HepG2 (cell line): Measurements from ENCODE around the gene FOSL2. TPM values are rescaled to one million over a fixed set of nuclear protein-coding genes. Genes with fewer than 3 reads are reported as not detected.
A peak's percentile ranks its signal among the peaks of the same experiment; 100 is the strongest.

Experiments used
- ATF7-NPFF ChIP-seq: sonication (generic); formaldehyde crosslinking; IDR thresholded peaks from 2 replicates; pipeline ENCODE4 v1.8.1; 2023; ENCODE audit warnings: mild to moderate bottlenecking, low read depth, missing genetic modification reagents, moderate library complexity
- GABPB1 ChIP-seq: IDR thresholded peaks from 2 replicates; pipeline ENCODE4 v1.6.1; 2016; ENCODE audit warnings: mild to moderate bottlenecking, missing genetic modification reagents, moderate library complexity, missing compliant biosample characterization
- KDM1A ChIP-seq: IDR thresholded peaks from 2 replicates; pipeline ENCODE4 v1.6.1; 2016; ENCODE audit warnings: missing compliant biosample characterization
- KLF12 ChIP-seq: sonication (generic); formaldehyde crosslinking; IDR thresholded peaks from 2 replicates; pipeline ENCODE4 v1.4.0; 2020; ENCODE audit warnings: missing genetic modification reagents, borderline replicate concordance
- KLF6 ChIP-seq: IDR thresholded peaks from 2 replicates; pipeline ENCODE4 v1.8.0; 2016; ENCODE audit warnings: missing biosample characterization, missing genetic modification reagents
- KMT2A ChIP-seq: sonication (generic); formaldehyde crosslinking; IDR thresholded peaks from 2 replicates; pipeline ENCODE4 v1.4.0; 2020; ENCODE audit warnings: missing genetic modification reagents
- NAIF1 ChIP-seq: sonication (generic); formaldehyde crosslinking; IDR thresholded peaks from 2 replicates; pipeline ENCODE4 v1.5.0; 2020; ENCODE audit warnings: mild to moderate bottlenecking, missing genetic modification reagents, borderline replicate concordance
- NFKBIZ ChIP-seq: IDR thresholded peaks from 2 replicates; pipeline ENCODE4 v1.6.1; 2018; ENCODE audit warnings: missing genetic modification reagents, missing compliant biosample characterization
- REPIN1 ChIP-seq: sonication (generic); formaldehyde crosslinking; IDR thresholded peaks from 2 replicates; pipeline ENCODE4 v1.8.0; 2022; ENCODE audit warnings: missing genetic modification reagents, low read depth, mild to moderate bottlenecking, borderline replicate concordance
- SMC3 ChIP-seq: IDR thresholded peaks from 2 replicates; pipeline ENCODE4 v1.6.1; 2011; ENCODE audit warnings: low read length, improper control_type of control experiment
- XRCC5 ChIP-seq: fragments of 200-400 bp; formaldehyde crosslinking; optimal IDR thresholded peaks from 2 replicates; pipeline ENCODE3; 2017; ENCODE audit warnings: mild to moderate bottlenecking, low read length
- ZBTB42 ChIP-seq: sonication (generic); formaldehyde crosslinking; IDR thresholded peaks from 2 replicates; pipeline ENCODE4 v1.5.0; 2020; ENCODE audit warnings: mild to moderate bottlenecking, missing genetic modification reagents
- ZFP36 ChIP-seq: fragments of 150-350 bp; IDR thresholded peaks from 2 replicates; pipeline ENCODE4 v1.6.1; 2018; ENCODE audit warnings: borderline replicate concordance, low read length, low read depth; ENCODE audit not compliant: partially characterized antibody
- ZNF329 ChIP-seq: sonication (generic); formaldehyde crosslinking; IDR thresholded peaks from 2 replicates; pipeline ENCODE4 v1.9.0; 2021; ENCODE audit warnings: low read depth, mild to moderate bottlenecking, missing genetic modification reagents
- ZNF34 ChIP-seq: sonication (generic); formaldehyde crosslinking; IDR thresholded peaks from 2 replicates; pipeline ENCODE4 v1.4.0; 2020; ENCODE audit warnings: mild to moderate bottlenecking, missing genetic modification reagents, borderline replicate concordance
- ZNF441 ChIP-seq: sonication (generic); formaldehyde crosslinking; IDR thresholded peaks from 2 replicates; pipeline ENCODE4 v1.7.0; 2021; ENCODE audit warnings: missing genetic modification reagents, borderline replicate concordance
- ZNF564 ChIP-seq: sonication (generic); formaldehyde crosslinking; IDR thresholded peaks from 2 replicates; pipeline ENCODE4 v1.8.1; 2023; ENCODE audit warnings: mild to moderate bottlenecking, missing genetic modification reagents
- ZNF614 ChIP-seq: IDR thresholded peaks from 2 replicates; pipeline ENCODE4 v1.6.1; 2018; ENCODE audit warnings: missing biosample characterization, missing genetic modification reagents, inconsistent platforms, borderline replicate concordance
- ZNF670 ChIP-seq: sonication (generic); formaldehyde crosslinking; IDR thresholded peaks from 2 replicates; pipeline ENCODE4 v1.8.0; 2022; ENCODE audit warnings: mild to moderate bottlenecking, missing genetic modification reagents, borderline replicate concordance
- ZNF761 ChIP-seq: sonication (generic); formaldehyde crosslinking; conservative IDR thresholded peaks from 2 replicates; pipeline ENCODE4 v1.4.0; 2020; ENCODE audit warnings: mild to moderate bottlenecking, missing genetic modification reagents
- ZSCAN30 ChIP-seq: sonication (generic); formaldehyde crosslinking; IDR thresholded peaks from 2 replicates; pipeline ENCODE4 v1.5.0; 2020; ENCODE audit warnings: mild to moderate bottlenecking, missing genetic modification reagents
- polyA plus RNA-seq, 8 experiments: library from polyadenylated mRNA; depleted of rRNA in 3 of 8; stranded (reverse) in 7 of 8; unstranded in 1 of 8; fragments of >200 nt; fragmentation: Illumina TruSeq in 4 of 8; extraction: Trizol in 4 of 8; gene quantifications; 2 replicates each; pipeline versions ENCODE4 v1.2.1 to v1.2.3, GENCODE V29; 2011 to 2016; ENCODE audit warnings: low read depth in 4 of 8, missing spikeins in 1 of 8, mixed read lengths in 1 of 8; ENCODE audit not compliant: insufficient read depth in 1 of 8
- total RNA-seq, 5 experiments: library from RNA; depleted of rRNA; stranded (reverse); fragments of >200 nt; fragmentation: Illumina TruSeq; extraction: Trizol; gene quantifications; 2 replicates each; pipeline ENCODE4 v1.2.3, GENCODE V29; 2016; ENCODE audit warnings: low read depth in 1 of 5
- TF ChIP-seq, protein P1 (sequence below): IDR thresholded peaks from 2 replicates; pipeline ENCODE4 v1.6.1; 2012; ENCODE audit warnings: low read length, improper control_type of control experiment
- TF ChIP-seq, protein P2 (sequence below): sonication (generic); formaldehyde crosslinking; IDR thresholded peaks from 2 replicates; pipeline ENCODE4 v1.5.1; 2020; ENCODE audit warnings: mild to moderate bottlenecking, missing genetic modification reagents
- TF ChIP-seq, protein P3 (sequence below): fragments of 450-650 bp; IDR thresholded peaks from 2 replicates; pipeline ENCODE4 v1.6.1; 2017

The FOSL2 gene
- total and polyA plus RNA-seq, 2 of the 13 experiments (the other 11 are each of a cell fraction or from before 2014, with no cell fraction given), result 3.4 to 18.1 TPM

DNA sequence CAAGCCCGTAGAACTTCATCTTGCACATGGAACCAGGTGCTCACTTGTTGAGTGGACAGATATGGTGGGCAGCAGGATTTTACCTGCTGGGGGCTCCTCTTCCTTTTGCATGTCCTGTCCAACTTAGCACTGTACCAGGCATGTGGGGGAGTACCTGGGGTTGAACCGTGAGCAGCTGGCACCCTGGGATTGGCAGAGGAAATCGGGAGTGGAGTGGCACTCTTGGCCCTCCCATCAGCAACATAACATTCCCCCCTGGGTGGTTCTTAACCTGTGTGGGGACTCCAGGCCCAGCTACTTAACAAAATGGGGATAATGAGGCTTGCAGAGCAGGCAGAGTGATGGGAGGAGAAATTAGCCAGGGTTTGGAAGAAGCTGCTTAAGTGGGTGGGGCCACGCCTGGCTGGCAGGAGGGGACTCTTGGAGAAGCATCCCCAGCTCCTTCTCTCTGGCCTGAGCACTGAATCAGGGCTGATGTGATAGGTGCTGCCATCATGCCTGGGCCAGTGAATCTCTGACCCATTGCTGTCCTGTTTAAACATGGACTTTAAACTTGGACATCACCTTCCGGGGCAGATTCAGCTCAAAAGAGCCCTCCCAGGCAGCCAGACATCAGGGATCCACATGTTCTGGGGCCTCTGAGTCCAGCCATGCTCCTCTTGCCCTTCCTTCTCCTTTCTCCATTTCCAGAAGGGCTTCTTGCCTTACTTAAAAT lies 15.5 kb downstream of the FOSL2 start (continued):
- no peak for TF ChIP-seq ZFP36
- no peak for TF ChIP-seq ZNF34 (CRISPR knock-in tag)
- TF ChIP-seq ZNF441, result peak; percentile 69; the same call in 1 of the 2 replicates
- TF ChIP-seq, protein P1, sequence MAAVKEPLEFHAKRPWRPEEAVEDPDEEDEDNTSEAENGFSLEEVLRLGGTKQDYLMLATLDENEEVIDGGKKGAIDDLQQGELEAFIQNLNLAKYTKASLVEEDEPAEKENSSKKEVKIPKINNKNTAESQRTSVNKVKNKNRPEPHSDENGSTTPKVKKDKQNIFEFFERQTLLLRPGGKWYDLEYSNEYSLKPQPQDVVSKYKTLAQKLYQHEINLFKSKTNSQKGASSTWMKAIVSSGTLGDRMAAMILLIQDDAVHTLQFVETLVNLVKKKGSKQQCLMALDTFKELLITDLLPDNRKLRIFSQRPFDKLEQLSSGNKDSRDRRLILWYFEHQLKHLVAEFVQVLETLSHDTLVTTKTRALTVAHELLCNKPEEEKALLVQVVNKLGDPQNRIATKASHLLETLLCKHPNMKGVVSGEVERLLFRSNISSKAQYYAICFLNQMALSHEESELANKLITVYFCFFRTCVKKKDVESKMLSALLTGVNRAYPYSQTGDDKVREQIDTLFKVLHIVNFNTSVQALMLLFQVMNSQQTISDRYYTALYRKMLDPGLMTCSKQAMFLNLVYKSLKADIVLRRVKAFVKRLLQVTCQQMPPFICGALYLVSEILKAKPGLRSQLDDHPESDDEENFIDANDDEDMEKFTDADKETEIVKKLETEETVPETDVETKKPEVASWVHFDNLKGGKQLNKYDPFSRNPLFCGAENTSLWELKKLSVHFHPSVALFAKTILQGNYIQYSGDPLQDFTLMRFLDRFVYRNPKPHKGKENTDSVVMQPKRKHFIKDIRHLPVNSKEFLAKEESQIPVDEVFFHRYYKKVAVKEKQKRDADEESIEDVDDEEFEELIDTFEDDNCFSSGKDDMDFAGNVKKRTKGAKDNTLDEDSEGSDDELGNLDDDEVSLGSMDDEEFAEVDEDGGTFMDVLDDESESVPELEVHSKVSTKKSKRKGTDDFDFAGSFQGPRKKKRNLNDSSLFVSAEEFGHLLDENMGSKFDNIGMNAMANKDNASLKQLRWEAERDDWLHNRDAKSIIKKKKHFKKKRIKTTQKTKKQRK, result no peak
- no peak for TF ChIP-seq ZNF761 (CRISPR knock-in tag)
- TF ChIP-seq REPIN1, result peak; percentile 17; the same call in 1 of the 2 replicates
- peak; percentile 17 for TF ChIP-seq XRCC5
- no peak for TF ChIP-seq ZNF614 (CRISPR knock-in tag)
- TF ChIP-seq NAIF1 (CRISPR knock-in tag), result no peak
- TF ChIP-seq ATF7-NPFF, result no peak
- TF ChIP-seq ZNF670 (CRISPR knock-in tag), result no peak
- no peak for TF ChIP-seq ZNF329 (CRISPR knock-in tag)
- TF ChIP-seq NFKBIZ, result no peak
- TF ChIP-seq ZBTB42, result no peak
- TF ChIP-seq, protein P2, sequence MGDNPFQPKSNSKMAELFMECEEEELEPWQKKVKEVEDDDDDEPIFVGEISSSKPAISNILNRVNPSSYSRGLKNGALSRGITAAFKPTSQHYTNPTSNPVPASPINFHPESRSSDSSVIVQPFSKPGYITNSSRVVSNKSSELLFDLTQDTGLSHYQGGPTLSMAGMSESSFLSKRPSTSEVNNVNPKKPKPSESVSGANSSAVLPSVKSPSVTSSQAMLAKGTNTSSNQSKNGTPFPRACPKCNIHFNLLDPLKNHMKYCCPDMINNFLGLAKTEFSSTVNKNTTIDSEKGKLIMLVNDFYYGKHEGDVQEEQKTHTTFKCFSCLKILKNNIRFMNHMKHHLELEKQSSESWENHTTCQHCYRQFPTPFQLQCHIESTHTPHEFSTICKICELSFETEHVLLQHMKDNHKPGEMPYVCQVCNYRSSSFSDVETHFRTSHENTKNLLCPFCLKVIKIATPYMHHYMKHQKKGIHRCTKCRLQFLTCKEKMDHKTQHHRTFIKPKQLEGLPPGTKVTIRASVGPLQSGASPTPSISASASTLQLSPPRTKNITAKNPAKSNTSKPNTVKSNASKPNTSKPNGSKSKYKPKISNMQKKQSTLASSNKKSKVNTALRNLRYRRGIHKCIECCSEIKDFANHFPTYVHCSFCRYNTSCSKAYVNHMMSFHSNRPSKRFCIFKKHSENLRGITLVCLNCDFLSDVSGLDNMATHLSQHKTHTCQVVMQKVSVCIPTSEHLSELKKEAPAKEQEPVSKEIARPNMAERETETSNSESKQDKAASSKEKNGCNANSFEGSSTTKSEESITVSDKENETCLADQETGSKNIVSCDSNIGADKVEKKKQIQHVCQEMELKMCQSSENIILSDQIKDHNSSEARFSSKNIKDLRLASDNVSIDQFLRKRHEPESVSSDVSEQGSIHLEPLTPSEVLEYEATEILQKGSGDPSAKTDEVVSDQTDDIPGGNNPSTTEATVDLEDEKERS (CRISPR knock-in tag), result no peak
- TF ChIP-seq KMT2A (CRISPR knock-in tag), result no peak
- TF ChIP-seq ZNF564 (CRISPR knock-in tag), result no peak
- no peak for TF ChIP-seq KDM1A (CRISPR knock-in tag)
- peak; percentile 11; the same call in 1 of the 2 replicates for TF ChIP-seq SMC3
- TF ChIP-seq ZSCAN30 (CRISPR knock-in tag), result no peak
- TF ChIP-seq KLF6 (CRISPR knock-in tag), result no peak
- TF ChIP-seq, protein P3, sequence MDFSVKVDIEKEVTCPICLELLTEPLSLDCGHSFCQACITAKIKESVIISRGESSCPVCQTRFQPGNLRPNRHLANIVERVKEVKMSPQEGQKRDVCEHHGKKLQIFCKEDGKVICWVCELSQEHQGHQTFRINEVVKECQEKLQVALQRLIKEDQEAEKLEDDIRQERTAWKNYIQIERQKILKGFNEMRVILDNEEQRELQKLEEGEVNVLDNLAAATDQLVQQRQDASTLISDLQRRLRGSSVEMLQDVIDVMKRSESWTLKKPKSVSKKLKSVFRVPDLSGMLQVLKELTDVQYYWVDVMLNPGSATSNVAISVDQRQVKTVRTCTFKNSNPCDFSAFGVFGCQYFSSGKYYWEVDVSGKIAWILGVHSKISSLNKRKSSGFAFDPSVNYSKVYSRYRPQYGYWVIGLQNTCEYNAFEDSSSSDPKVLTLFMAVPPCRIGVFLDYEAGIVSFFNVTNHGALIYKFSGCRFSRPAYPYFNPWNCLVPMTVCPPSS, result no peak
- no peak for TF ChIP-seq KLF12 (CRISPR knock-in tag)
- TF ChIP-seq GABPB1 (CRISPR knock-in tag), result peak; percentile 73
